ENCODE measurements around the gene CPLX3. TPM values are rescaled to one million over a fixed set of nuclear protein-coding genes. Genes with fewer than 3 reads are reported as not detected.

CPLX3 gene
- polyA plus RNA-seq, 1 donor from 2014 or later, result 0.27 TPM

DNA sequence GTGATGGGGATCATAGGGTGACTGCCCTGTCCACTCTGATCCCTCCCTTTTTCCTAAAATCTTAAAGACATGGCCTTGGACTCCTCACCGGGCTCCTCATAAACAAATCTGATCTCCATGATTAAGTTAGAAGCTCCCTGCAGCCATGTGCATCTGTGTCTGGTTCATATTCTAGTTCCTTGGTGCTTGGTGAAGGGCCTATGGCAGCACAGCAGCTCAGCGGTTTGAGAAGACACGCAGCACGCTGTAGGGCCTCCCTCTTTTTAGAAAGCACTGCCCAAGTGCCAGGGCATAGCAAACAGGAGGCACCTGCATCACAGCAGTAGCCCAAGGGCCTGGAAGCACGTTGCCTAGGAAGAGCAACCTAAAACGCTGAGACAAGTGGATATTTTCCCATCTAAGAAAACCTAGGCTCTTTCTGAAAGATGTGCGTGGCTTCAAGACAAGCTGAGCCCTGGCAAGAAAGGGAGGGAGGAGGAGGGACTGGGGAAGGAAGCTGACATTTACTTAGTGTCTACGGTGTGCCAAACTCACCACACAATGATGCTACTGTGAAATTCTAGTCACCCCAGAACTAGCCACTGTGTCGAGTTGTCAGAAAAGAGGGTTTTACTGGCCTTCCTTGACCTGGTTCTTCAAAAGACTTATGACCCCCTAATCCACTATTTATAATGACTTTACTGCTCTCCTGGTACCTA, 31.4 kb downstream of the CPLX3 start:
- Histone ChIP-seq H3K27ac (ENCODE audit: low read length) (no peak overlapping the region), H3K79me2 (replicated peaks; ENCODE audit: insufficient read depth, low read length) (no peaks in the 10 kb centered on the region), H3K36me3 (ENCODE audit: insufficient read depth, low read length) (no peaks in the 10 kb centered on the region), H3K27me3 (ENCODE audit: insufficient read depth, low read depth, low read length) (no peaks in the 10 kb centered on the region), H3F3A (ENCODE audit: insufficient read depth, low read length, poor library complexity, severe bottlenecking) (no peaks in the 10 kb centered on the region), H3K9me2 (ENCODE audit: insufficient read depth, low read length) (no peaks in the 10 kb centered on the region), H3K9ac (ENCODE audit: low read length) (no peak overlapping the region), H3K9me3 (ENCODE audit: low read length) (no peaks in the 10 kb centered on the region), H3K4me2 (ENCODE audit: low read length) (no peak overlapping the region), H4K20me1 (ENCODE audit: insufficient read depth) (no peaks in the 10 kb centered on the region), H3K4me3 (ENCODE audit: low read length) (no peak overlapping the region), H2AFZ (ENCODE audit: low read depth, low read length) (no peak overlapping the region)
- TF ChIP-seq, protein P1, sequence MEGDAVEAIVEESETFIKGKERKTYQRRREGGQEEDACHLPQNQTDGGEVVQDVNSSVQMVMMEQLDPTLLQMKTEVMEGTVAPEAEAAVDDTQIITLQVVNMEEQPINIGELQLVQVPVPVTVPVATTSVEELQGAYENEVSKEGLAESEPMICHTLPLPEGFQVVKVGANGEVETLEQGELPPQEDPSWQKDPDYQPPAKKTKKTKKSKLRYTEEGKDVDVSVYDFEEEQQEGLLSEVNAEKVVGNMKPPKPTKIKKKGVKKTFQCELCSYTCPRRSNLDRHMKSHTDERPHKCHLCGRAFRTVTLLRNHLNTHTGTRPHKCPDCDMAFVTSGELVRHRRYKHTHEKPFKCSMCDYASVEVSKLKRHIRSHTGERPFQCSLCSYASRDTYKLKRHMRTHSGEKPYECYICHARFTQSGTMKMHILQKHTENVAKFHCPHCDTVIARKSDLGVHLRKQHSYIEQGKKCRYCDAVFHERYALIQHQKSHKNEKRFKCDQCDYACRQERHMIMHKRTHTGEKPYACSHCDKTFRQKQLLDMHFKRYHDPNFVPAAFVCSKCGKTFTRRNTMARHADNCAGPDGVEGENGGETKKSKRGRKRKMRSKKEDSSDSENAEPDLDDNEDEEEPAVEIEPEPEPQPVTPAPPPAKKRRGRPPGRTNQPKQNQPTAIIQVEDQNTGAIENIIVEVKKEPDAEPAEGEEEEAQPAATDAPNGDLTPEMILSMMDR (IDR thresholded peaks at IDR 0.05; ENCODE audit: poor library complexity, severe bottlenecking), result no peak
- no peak for TF ChIP-seq POLR2AphosphoS5 (IDR thresholded peaks at IDR 0.05)
- TF ChIP-seq EZH2 (IDR thresholded peaks at IDR 0.05; ENCODE audit: borderline replicate concordance, insufficient read depth, low read length, poor library complexity, severe bottlenecking), result no peak
- TF ChIP-seq TAF1 (IDR thresholded peaks at IDR 0.05; ENCODE audit: low read depth), result no peak
- TF ChIP-seq, protein P2, sequence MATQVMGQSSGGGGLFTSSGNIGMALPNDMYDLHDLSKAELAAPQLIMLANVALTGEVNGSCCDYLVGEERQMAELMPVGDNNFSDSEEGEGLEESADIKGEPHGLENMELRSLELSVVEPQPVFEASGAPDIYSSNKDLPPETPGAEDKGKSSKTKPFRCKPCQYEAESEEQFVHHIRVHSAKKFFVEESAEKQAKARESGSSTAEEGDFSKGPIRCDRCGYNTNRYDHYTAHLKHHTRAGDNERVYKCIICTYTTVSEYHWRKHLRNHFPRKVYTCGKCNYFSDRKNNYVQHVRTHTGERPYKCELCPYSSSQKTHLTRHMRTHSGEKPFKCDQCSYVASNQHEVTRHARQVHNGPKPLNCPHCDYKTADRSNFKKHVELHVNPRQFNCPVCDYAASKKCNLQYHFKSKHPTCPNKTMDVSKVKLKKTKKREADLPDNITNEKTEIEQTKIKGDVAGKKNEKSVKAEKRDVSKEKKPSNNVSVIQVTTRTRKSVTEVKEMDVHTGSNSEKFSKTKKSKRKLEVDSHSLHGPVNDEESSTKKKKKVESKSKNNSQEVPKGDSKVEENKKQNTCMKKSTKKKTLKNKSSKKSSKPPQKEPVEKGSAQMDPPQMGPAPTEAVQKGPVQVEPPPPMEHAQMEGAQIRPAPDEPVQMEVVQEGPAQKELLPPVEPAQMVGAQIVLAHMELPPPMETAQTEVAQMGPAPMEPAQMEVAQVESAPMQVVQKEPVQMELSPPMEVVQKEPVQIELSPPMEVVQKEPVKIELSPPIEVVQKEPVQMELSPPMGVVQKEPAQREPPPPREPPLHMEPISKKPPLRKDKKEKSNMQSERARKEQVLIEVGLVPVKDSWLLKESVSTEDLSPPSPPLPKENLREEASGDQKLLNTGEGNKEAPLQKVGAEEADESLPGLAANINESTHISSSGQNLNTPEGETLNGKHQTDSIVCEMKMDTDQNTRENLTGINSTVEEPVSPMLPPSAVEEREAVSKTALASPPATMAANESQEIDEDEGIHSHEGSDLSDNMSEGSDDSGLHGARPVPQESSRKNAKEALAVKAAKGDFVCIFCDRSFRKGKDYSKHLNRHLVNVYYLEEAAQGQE (IDR thresholded peaks at IDR 0.05; ENCODE audit: borderline replicate concordance), result no peak
- no peak for TF ChIP-seq RAD21 (conservative IDR thresholded peaks at IDR 0.05)
- TF ChIP-seq SMC3 (conservative IDR thresholded peaks at IDR 0.05; ENCODE audit: poor library complexity), result no peak
- TF ChIP-seq EP300 (conservative IDR thresholded peaks at IDR 0.05; ENCODE audit: poor library complexity, severe bottlenecking), result no peak
- no peak for TF ChIP-seq MXI1 (conservative IDR thresholded peaks at IDR 0.05; ENCODE audit: poor library complexity, severe bottlenecking)

DNA sequence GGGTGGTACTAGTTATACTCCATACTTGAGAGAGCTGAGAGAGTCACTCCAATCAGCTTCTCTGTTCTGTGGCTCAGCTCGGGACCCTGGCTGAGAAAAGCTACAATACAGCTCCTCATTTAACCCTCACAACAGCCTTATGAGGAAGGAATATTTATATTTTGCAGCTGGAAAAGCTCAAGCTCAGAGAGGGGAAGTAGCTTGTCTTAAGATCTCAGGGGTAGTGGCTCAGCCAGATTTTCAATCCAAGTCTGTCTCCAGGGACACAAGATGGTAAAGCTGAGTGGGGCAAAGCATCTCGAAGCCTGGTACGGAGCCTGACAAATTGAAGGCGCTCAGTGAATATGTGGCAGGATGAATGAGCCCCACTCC, 31.9 kb downstream of the CPLX3 start:
- Histone ChIP-seq H3F3A (ENCODE audit: insufficient read depth, low read length, poor library complexity, severe bottlenecking) (no peaks in the 10 kb centered on the region), H3K27ac (ENCODE audit: low read length) (no peak overlapping the region), H3K4me3 (ENCODE audit: low read length) (no peak overlapping the region), H3K79me2 (replicated peaks; ENCODE audit: insufficient read depth, low read length) (no peaks in the 10 kb centered on the region), H3K4me2 (ENCODE audit: low read length) (no peak overlapping the region), H3K9me3 (ENCODE audit: low read length) (no peaks in the 10 kb centered on the region), H3K9ac (ENCODE audit: low read length) (no peak overlapping the region), H3K36me3 (ENCODE audit: insufficient read depth, low read length) (no peaks in the 10 kb centered on the region), H4K20me1 (ENCODE audit: insufficient read depth) (no peaks in the 10 kb centered on the region), H3K27me3 (ENCODE audit: insufficient read depth, low read depth, low read length) (no peaks in the 10 kb centered on the region), H3K9me2 (ENCODE audit: insufficient read depth, low read length) (no peaks in the 10 kb centered on the region), H2AFZ (ENCODE audit: low read depth, low read length) (no peak overlapping the region)
- TF ChIP-seq POLR2AphosphoS5 (IDR thresholded peaks at IDR 0.05), result no peak
- TF ChIP-seq, protein P2 (IDR thresholded peaks at IDR 0.05; ENCODE audit: borderline replicate concordance), result no peak
- no peak for TF ChIP-seq MXI1 (conservative IDR thresholded peaks at IDR 0.05; ENCODE audit: poor library complexity, severe bottlenecking)
- TF ChIP-seq TAF1 (IDR thresholded peaks at IDR 0.05; ENCODE audit: low read depth), result no peak
